ENCODE measurements around the gene ALDH1L1.

GRCh38 chr3:126170073-126170777 lies 10.2 kb downstream of the ALDH1L1 start:
- TF ChIP-seq CTCF (IDR thresholded peaks at IDR 0.05) (no peak), TCF7L2 (IDR thresholded peaks at IDR 0.05; ENCODE audit: low read depth, low read length) (no peak), POLR2AphosphoS5 (IDR thresholded peaks at IDR 0.05; ENCODE audit: low read depth, low read length) (no peak), REST (IDR thresholded peaks at IDR 0.05; ENCODE audit: insufficient read depth in 1 of 2, low read depth in 2 of 2, low read length in 1 of 2) (no peak), SIN3A (IDR thresholded peaks at IDR 0.05; ENCODE audit: borderline replicate concordance, insufficient read depth, low read depth, low read length) (no peak)
